ENCODE results near the gene GPX2.

GPX2 gene

GRCh38 chr14:64942531-64943111 is at the start of gene GPX2:
Gene GPX2, minus strand, starts transcription at chr14:64942745. Its CDS starts 19 bp downstream, at chr14:64942726.
- DNase-seq = no peak

- no peak for DNase-seq
Observed at GRCh38 chr14:64990939-64991338, 48.4 kb upstream of the GPX2 start.

- no peak for DNase-seq
Observed at GRCh38 chr14:64990296-64990695, 47.8 kb upstream of the GPX2 start.

GRCh38 chr14:64987438-64987767 is 44.9 kb upstream of the GPX2 start:
- no peak for DNase-seq

- DNase-seq = peak; percentile 91
Observed at GRCh38 chr14:64986648-64987437, 44.3 kb upstream of the GPX2 start, which contains the start of gene FNTB. Gene FNTB, plus strand, starts transcription at chr14:64986895. Its CDS starts 59 bp downstream, at chr14:64986954.

GRCh38 chr14:64983439-64984310 is 41.1 kb upstream of the GPX2 start:
- no peak for DNase-seq

GRCh38 chr14:64979336-64980074 is 37.0 kb upstream of the GPX2 start:
- DNase-seq = no peak

- no peak for DNase-seq
Observed at GRCh38 chr14:64974563-64974962, 32.0 kb upstream of the GPX2 start.

- no peak for DNase-seq
Observed at GRCh38 chr14:64973826-64974225, 31.3 kb upstream of the GPX2 start.

- DNase-seq = no peak
Observed at GRCh38 chr14:64973026-64973442, 30.5 kb upstream of the GPX2 start.

- DNase-seq = peak; percentile 17
Observed at GRCh38 chr14:64971943-64972791, 29.6 kb upstream of the GPX2 start, which contains the start of gene RAB15. Gene RAB15, minus strand, starts transcription at chr14:64972336. Its CDS starts 260 bp downstream, at chr14:64972076.

- no peak for DNase-seq
Observed at GRCh38 chr14:64971491-64971942, 29.0 kb upstream of the GPX2 start.

- no peak for DNase-seq
Observed at GRCh38 chr14:64970776-64971477, 28.4 kb upstream of the GPX2 start.

GRCh38 chr14:64970041-64970440 is 27.5 kb upstream of the GPX2 start:
- DNase-seq = no peak

GRCh38 chr14:64968651-64969050 is 26.1 kb upstream of the GPX2 start:
- DNase-seq = no peak

GRCh38 chr14:64968167-64968566 is 25.6 kb upstream of the GPX2 start:
- DNase-seq = no peak

- DNase-seq = no peak
Observed at GRCh38 chr14:64966976-64967375, 24.4 kb upstream of the GPX2 start.

GRCh38 chr14:64965356-64966000 is 22.9 kb upstream of the GPX2 start:
- no peak for DNase-seq

GRCh38 chr14:64963611-64964010 is 21.1 kb upstream of the GPX2 start:
- DNase-seq = no peak

GRCh38 chr14:64960762-64961276 is 18.3 kb upstream of the GPX2 start:
- no peak for DNase-seq

All from T1000 (cell line).